Measurements from ENCODE around the gene TRDN.

GRCh38 chr6:123448306-123448884 lies 188.4 kb downstream of the TRDN start:
- no peak for TF ChIP-seq CTCF (IDR thresholded peaks at IDR 0.05)
- TF ChIP-seq EZH2phosphoT487 (IDR thresholded peaks at IDR 0.05): no peak
